ACC112 (cell line): ENCODE data around the gene GPRIN2.

Experiments
- H2AFZ ChIP-seq: fragments of 200-600 bp; sonication (generic); one replicate; pipeline ENCODE4 v1.6.0; 2017; ENCODE audit warnings: antibody characterized with exemption, low read length; ENCODE audit not compliant: unreplicated experiment
- H3K27ac ChIP-seq: fragments of 200-600 bp; sonication (generic); 2 replicates; pipeline ENCODE4 v1.5.1; 2014; ENCODE audit warnings: low read depth, mild to moderate bottlenecking, antibody characterized with exemption, low read length, moderate library complexity
- H3K27me3 ChIP-seq: fragments of 200-600 bp; sonication (generic); 2 replicates; pipeline ENCODE4 v1.6.1; 2014; ENCODE audit warnings: mild to moderate bottlenecking, antibody characterized with exemption, low read length, moderate library complexity, mixed read lengths; ENCODE audit not compliant: insufficient read depth
- H3K36me3 ChIP-seq: fragments of 200-600 bp; sonication (generic); 2 replicates; pipeline ENCODE4 v1.6.1; 2016; ENCODE audit warnings: mild to moderate bottlenecking, antibody characterized with exemption, low read length, moderate library complexity, mixed read lengths; ENCODE audit not compliant: insufficient read depth
- H3K4me1 ChIP-seq: fragments of 200-600 bp; sonication (generic); one replicate; pipeline ENCODE4 v1.6.1; 2016; ENCODE audit warnings: low read length, mixed read lengths; ENCODE audit not compliant: insufficient read depth, unreplicated experiment, control insufficient read depth
- H3K4me3 ChIP-seq: fragments of 200-600 bp; sonication (generic); 2 replicates; pipeline ENCODE4 v1.5.1; 2014; ENCODE audit warnings: mild to moderate bottlenecking, low read depth, low read length
- H3K79me2 ChIP-seq: fragments of 200-600 bp; sonication (generic); one replicate; pipeline ENCODE4 v1.6.0; 2016; ENCODE audit warnings: low read length; ENCODE audit not compliant: control insufficient read depth, unreplicated experiment, insufficient read depth

Gene GPRIN2

GRCh38 chr10:46553238-46554049 lies 3.0 kb downstream of the GPRIN2 start:
- Histone ChIP-seq H3K27me3 (peaks cover 44% of the 10 kb centered on the region), H3K27ac (no peak overlapping the region), H3K36me3 (no peaks in the 10 kb centered on the region)

GRCh38 chr10:46552526-46553237 lies 3.8 kb downstream of the GPRIN2 start:
- Histone ChIP-seq H3K27ac (no peak overlapping the region), H3K36me3 (no peaks in the 10 kb centered on the region), H2AFZ (no peak overlapping the region), H3K4me1 (no peaks in the 10 kb centered on the region), H3K79me2 (no peaks in the 10 kb centered on the region), H3K27me3 (peaks cover 36% of the 10 kb centered on the region), H3K4me3 (no peak overlapping the region)

More at GRCh38 chr10:46553238-46554049, 3.0 kb downstream of the GPRIN2 start:
- Histone ChIP-seq H3K4me3 (no peak overlapping the region), H3K4me1 (no peaks in the 10 kb centered on the region), H3K79me2 (no peaks in the 10 kb centered on the region), H2AFZ (no peak overlapping the region)

- Histone ChIP-seq H2AFZ (no peak overlapping the region), H3K27me3 (peaks cover 29% of the 10 kb centered on the region), H3K4me1 (no peaks in the 10 kb centered on the region)
Measured at GRCh38 chr10:46551701-46552525, 4.5 kb downstream of the GPRIN2 start.

GRCh38 chr10:46550795-46551700 lies 5.4 kb downstream of the GPRIN2 start:
- H3K27me3 ChIP-seq: peaks cover 20% of the 10 kb centered on the region
- no peak overlapping the region for H2AFZ ChIP-seq
- no peaks in the 10 kb centered on the region for H3K36me3 ChIP-seq
- no peaks in the 10 kb centered on the region for H3K4me1 ChIP-seq
- no peak overlapping the region for H3K4me3 ChIP-seq
- H3K27ac ChIP-seq: no peak overlapping the region
- H3K79me2 ChIP-seq: no peaks in the 10 kb centered on the region

More at GRCh38 chr10:46551701-46552525, 4.5 kb downstream of the GPRIN2 start:
- Histone ChIP-seq H3K4me3 (no peak overlapping the region), H3K79me2 (no peaks in the 10 kb centered on the region), H3K36me3 (no peaks in the 10 kb centered on the region), H3K27ac (no peak overlapping the region)

- H3K27ac ChIP-seq: no peak overlapping the region
- no peak overlapping the region for H3K4me3 ChIP-seq
- H3K27me3 ChIP-seq: peaks cover 12% of the 10 kb centered on the region
- no peak overlapping the region for H2AFZ ChIP-seq
- H3K79me2 ChIP-seq: no peaks in the 10 kb centered on the region
- H3K36me3 ChIP-seq: no peaks in the 10 kb centered on the region
- H3K4me1 ChIP-seq: no peaks in the 10 kb centered on the region
Measured at GRCh38 chr10:46550076-46550790, 6.2 kb downstream of the GPRIN2 start.

GRCh38 chr10:46549171-46550075 lies 7.0 kb downstream of the GPRIN2 start:
- Histone ChIP-seq H3K79me2 (no peaks in the 10 kb centered on the region), H3K27me3 (peaks cover 4% of the 10 kb centered on the region), H2AFZ (no peak overlapping the region), H3K36me3 (no peaks in the 10 kb centered on the region), H3K27ac (no peak overlapping the region), H3K4me3 (no peak overlapping the region), H3K4me1 (no peaks in the 10 kb centered on the region)

- H3K27me3 ChIP-seq: no peaks in the 10 kb centered on the region
- H2AFZ ChIP-seq: no peak overlapping the region
- no peaks in the 10 kb centered on the region for H3K4me1 ChIP-seq
- no peak overlapping the region for H3K4me3 ChIP-seq
- H3K27ac ChIP-seq: no peak overlapping the region
- no peaks in the 10 kb centered on the region for H3K36me3 ChIP-seq
- no peaks in the 10 kb centered on the region for H3K79me2 ChIP-seq
Measured at GRCh38 chr10:46548498-46549090, 7.9 kb downstream of the GPRIN2 start.

- H3K36me3 ChIP-seq: no peaks in the 10 kb centered on the region
Measured at GRCh38 chr10:46547541-46548497, 8.6 kb downstream of the GPRIN2 start.

More at GRCh38 chr10:46547541-46548497, 8.6 kb downstream of the GPRIN2 start:
- Histone ChIP-seq H3K79me2 (no peaks in the 10 kb centered on the region), H3K27me3 (no peaks in the 10 kb centered on the region), H3K4me3 (no peak overlapping the region), H3K4me1 (no peaks in the 10 kb centered on the region), H2AFZ (no peak overlapping the region), H3K27ac (no peak overlapping the region)
